Small intestine (tissue), 7 donors: ENCODE results near the gene ZDHHC14. TPM values are rescaled to one million over a fixed set of nuclear protein-coding genes. Genes with fewer than 3 reads are reported as not detected.
"Not testable (repeated sequence)": the region's sequence is repeated elsewhere in the genome, so short reads cannot be mapped to it uniquely, and the experiment has no call there.

Experiments
- DNase-seq, 2 donors: peaks; one replicate each; pipeline versions ENCODE4 v3.0.0 to v3.0.0-alpha.2; 2013
- FAIRE-seq: peaks from 2 replicates; lab custom pipeline; 2012; peaks lifted over from hg19 to GRCh38; lab: Jason Lieb, UNC
- H3K27ac ChIP-seq, 3 donors: one replicate each; pipeline ENCODE4 v1.5.1; 2013; ENCODE audit warnings: low read length in 2 of 3, mild to moderate bottlenecking in 2 of 3, control low read depth in 1 of 3, inconsistent platforms in 1 of 3, low read depth in 1 of 3, moderate library complexity in 1 of 3
- H3K27me3 ChIP-seq, 3 donors: one replicate each; pipeline ENCODE4 v1.6.1; 2013; ENCODE audit warnings: low read length in 3 of 3, inconsistent platforms in 1 of 3; ENCODE audit not compliant: control insufficient read depth in 3 of 3, insufficient read depth in 3 of 3
- H3K36me3 ChIP-seq, 3 donors: one replicate each; pipeline ENCODE4 v1.6.1; 2013; ENCODE audit warnings: low read length in 3 of 3, inconsistent platforms in 1 of 3, low read depth in 1 of 3, mild to moderate bottlenecking in 1 of 3, moderate library complexity in 1 of 3; ENCODE audit not compliant: control insufficient read depth in 3 of 3, insufficient read depth in 2 of 3
- H3K4me1 ChIP-seq, 3 donors: one replicate each; pipeline ENCODE4 v1.6.1; 2013; ENCODE audit warnings: low read length in 2 of 3, inconsistent platforms in 1 of 3, low read depth in 1 of 3, mild to moderate bottlenecking in 1 of 3, moderate library complexity in 1 of 3; ENCODE audit not compliant: control insufficient read depth in 3 of 3, insufficient read depth in 2 of 3
- H3K4me3 ChIP-seq, 3 donors: one replicate each; pipeline ENCODE4 v1.5.1; 2013; ENCODE audit warnings: low read length in 3 of 3, control low read depth in 1 of 3, inconsistent platforms in 1 of 3, low read depth in 1 of 3, mild to moderate bottlenecking in 1 of 3, moderate library complexity in 1 of 3
- H3K9me3 ChIP-seq, 2 donors: one replicate each; pipeline ENCODE4 v1.6.1; 2013; ENCODE audit warnings: low read depth in 1 of 2, low read length in 1 of 2; ENCODE audit not compliant: control insufficient read depth in 2 of 2, insufficient read depth in 1 of 2
- WGBS, 3 donors: extraction: QIAGEN DNeasy Blood & Tissue Kit; methylation state at CpG; one replicate each; pipeline ENCODE4 v1.1.7; 2013; 5-methylcytosine and 5-hydroxymethylcytosine counted together
- polyA plus RNA-seq, 4 donors: library from polyadenylated mRNA; stranded (reverse) in 3 of 4; unstranded in 1 of 4; fragments of 200-250 nt in 3 of 4; fragments of 120-200 nt in 1 of 4; gene quantifications; one replicate each; pipeline versions ENCODE4 v1.2.1 to v1.2.3, GENCODE V29; 2013
- donor health status: healthy with polysubstance abuse.
- donor health status: control.
- donor health status: control.
- donor health status: Bipolar disorder and iron deficiency.
- donor health status: healthy.

Gene ZDHHC14
- polyA plus RNA-seq, 4 donors = 3.4 to 27.7 (median 10.3) TPM

GRCh38 chr6:157716251-157716995, 335.4 kb downstream of the ZDHHC14 start:
- Histone ChIP-seq H3K9me3 (no peaks in the 10 kb centered on the region), H3K27ac (peak overlapping the region in 1 of 3 donors; percentile 25), H3K36me3 (no peaks in the 10 kb centered on the region), H3K27me3 (peaks cover 0 to 3% (median 0%) of the 10 kb centered on the region in 3 donors), H3K4me3 (no peak overlapping the region), H3K4me1 (peaks cover 0 to 13% (median 0%) of the 10 kb centered on the region in 3 donors)
- FAIRE-seq (no peak), DNase-seq (no peak)
- 85 to 90% (median 87%) methylated on average over 12 of the region's 12 CpGs for WGBS, 3 donors

- Histone ChIP-seq H3K27ac (peak overlapping the region in 2 of 3 donors; percentile 59 to 64), H3K9me3 (no peaks in the 10 kb centered on the region), H3K4me3 (no peak overlapping the region), H3K36me3 (no peaks in the 10 kb centered on the region), H3K27me3 (peaks cover 0 to 3% (median 0%) of the 10 kb centered on the region in 3 donors), H3K4me1 (peaks cover 0 to 13% (median 0%) of the 10 kb centered on the region in 3 donors)
- FAIRE-seq = no peak
- peak; percentile 74 to 81 for DNase-seq
- WGBS, 3 donors = 21 to 61% (median 36%) methylated on average over 7 of the region's 7 CpGs
Measured at GRCh38 chr6:157717340-157717748, 336.4 kb downstream of the ZDHHC14 start.

GRCh38 chr6:157718503-157719187, 337.7 kb downstream of the ZDHHC14 start:
- DNase-seq (no peak), FAIRE-seq (no peak)
- no peaks in the 10 kb centered on the region for H3K36me3 ChIP-seq
- H3K9me3 ChIP-seq = no peaks in the 10 kb centered on the region
- no peak overlapping the region for H3K27ac ChIP-seq
- H3K4me1 ChIP-seq = peaks cover 0 to 13% (median 0%) of the 10 kb centered on the region in 3 donors
- no peak overlapping the region for H3K4me3 ChIP-seq
- WGBS, 3 donors = 81 to 90% (median 86%) methylated on average over 7 of the region's 7 CpGs
- H3K27me3 ChIP-seq = peaks cover 0 to 3% (median 0%) of the 10 kb centered on the region in 3 donors

- WGBS, 3 donors = 89 to 95% (median 93%) methylated on average over 6 of the region's 6 CpGs
- peaks cover 0 to 13% (median 0%) of the 10 kb centered on the region in 3 donors for H3K4me1 ChIP-seq
- FAIRE-seq, H3K27me3 ChIP-seq, DNase-seq, H3K9me3 ChIP-seq, H3K36me3 ChIP-seq, H3K4me3 ChIP-seq, H3K27ac ChIP-seq: not testable (repeated sequence)
Measured at GRCh38 chr6:157720964-157721363, 340.0 kb downstream of the ZDHHC14 start.

GRCh38 chr6:157721426-157721825, 340.4 kb downstream of the ZDHHC14 start:
- 92 to 94% (median 92%) methylated on average over 18 of the region's 18 CpGs for WGBS, 3 donors
- peaks cover 0 to 3% (median 0%) of the 10 kb centered on the region in 3 donors for H3K27me3 ChIP-seq
- DNase-seq = no peak

GRCh38 chr6:157721830-157722229, 340.8 kb downstream of the ZDHHC14 start:
- Histone ChIP-seq H3K4me3 (no peak overlapping the region), H3K9me3 (peaks cover 0 to 10% of the 10 kb centered on the region in 2 donors), H3K4me1 (peaks cover 0 to 16% (median 0%) of the 10 kb centered on the region in 3 donors), H3K27ac (no peak overlapping the region), H3K27me3 (peaks cover 0 to 3% (median 0%) of the 10 kb centered on the region in 3 donors), H3K36me3 (no peaks in the 10 kb centered on the region)
- WGBS, 3 donors = 88 to 94% (median 88%) methylated on average over 8 of the region's 8 CpGs
- FAIRE-seq = no peak
- DNase-seq = no peak

More at GRCh38 chr6:157721426-157721825, 340.4 kb downstream of the ZDHHC14 start:
- Histone ChIP-seq H3K4me1 (peaks cover 0 to 13% (median 0%) of the 10 kb centered on the region in 3 donors), H3K36me3 (no peaks in the 10 kb centered on the region), H3K27ac (no peak overlapping the region), H3K9me3 (peaks cover 0 to 10% of the 10 kb centered on the region in 2 donors), H3K4me3 (no peak overlapping the region)
- no peak for FAIRE-seq

- Histone ChIP-seq H3K9me3 (peaks cover 0 to 10% of the 10 kb centered on the region in 2 donors), H3K27me3 (peaks cover 0 to 3% (median 0%) of the 10 kb centered on the region in 3 donors), H3K4me3 (no peak overlapping the region), H3K27ac (no peak overlapping the region), H3K36me3 (no peaks in the 10 kb centered on the region), H3K4me1 (peaks cover 0 to 15% (median 0%) of the 10 kb centered on the region in 3 donors)
- no peak for DNase-seq
- FAIRE-seq = no peak
- WGBS, 3 donors = 82 to 92% (median 87%) methylated on average over 4 of the region's 4 CpGs
Measured at GRCh38 chr6:157723376-157723775, 342.4 kb downstream of the ZDHHC14 start.

GRCh38 chr6:157724138-157724820, 343.3 kb downstream of the ZDHHC14 start:
- Histone ChIP-seq H3K4me3 (no peak overlapping the region), H3K36me3 (no peaks in the 10 kb centered on the region), H3K4me1 (peaks cover 0 to 15% (median 0%) of the 10 kb centered on the region in 3 donors), H3K27ac (no peak overlapping the region), H3K9me3 (peaks cover 0 to 11% of the 10 kb centered on the region in 2 donors), H3K27me3 (peaks cover 0 to 3% (median 0%) of the 10 kb centered on the region in 3 donors)
- FAIRE-seq (no peak), DNase-seq (no peak)
- WGBS, 3 donors = 86 to 91% (median 90%) methylated on average over 5 of the region's 5 CpGs
